SK-N-SH (cell line): ENCODE data around the gene CCR9. TPM values are rescaled to one million over a fixed set of nuclear protein-coding genes. Genes with fewer than 3 reads are reported as not detected.

Experiments used
- CTCF ChIA-PET: fragments of 300-600, 350-600 bp; formaldehyde crosslinking; extraction: SDS; loops from one replicate; lab custom pipeline; 2021; lab: Yijun Ruan, JAX
- POLR2A ChIA-PET: fragments of 350-600 bp; sonication (Branson Sonifier 250); formaldehyde crosslinking; extraction: SDS; loops from one replicate; lab custom pipeline; 2020; ENCODE audit warnings: antibody characterized with exemption, inconsistent platforms; lab: Yijun Ruan, JAX
- DNase-seq: peaks from one replicate; pipeline ENCODE4 v3.0.0; 2012
- H2AFZ ChIP-seq: fragments of 200-600 bp; sonication (generic); 2 replicates; pipeline ENCODE4 v1.8.1; 2016; ENCODE audit warnings: antibody characterized with exemption, mild to moderate bottlenecking, low read depth
- H3F3A ChIP-seq: fragments of 200-600 bp; sonication (generic); replicated peaks from 2 replicates; pipeline ENCODE3; 2016; ENCODE audit warnings: antibody characterized with exemption, mild to moderate bottlenecking; ENCODE audit not compliant: insufficient read depth
- H3K27ac ChIP-seq, 2 experiments: fragments of 200-500 bp in 1 of 2; fragments of 200-600 bp in 1 of 2; sonication (Bioruptor generic) in 1 of 2; sonication (generic), shearing (Covaris generic) in 1 of 2; 2 replicates each; pipeline versions ENCODE4 v1.5.1 to v1.6.1; 2014 to 2016; ENCODE audit warnings: low read depth in 2 of 2, inconsistent platforms in 1 of 2, low read length in 1 of 2, mild to moderate bottlenecking in 1 of 2, mixed read lengths in 1 of 2
- H3K27me3 ChIP-seq: fragments of 200-600 bp; sonication (generic), shearing (Covaris generic); 2 replicates; pipeline ENCODE4 v1.6.1; 2016; ENCODE audit warnings: mixed run types; ENCODE audit not compliant: insufficient read depth
- H3K36me3 ChIP-seq, 2 experiments: fragments of 200-500 bp in 1 of 2; fragments of 200-600 bp in 1 of 2; sonication (Bioruptor generic) in 1 of 2; sonication (generic) in 1 of 2; replicated peaks in 1 of 2; 2 replicates each; pipeline versions ENCODE3 to v1.5.1; 2014 to 2016; ENCODE audit warnings: low read length in 1 of 2, mild to moderate bottlenecking in 1 of 2; ENCODE audit not compliant: insufficient read depth in 2 of 2, control insufficient read depth in 1 of 2
- H3K4me1 ChIP-seq, 2 experiments: fragments of 200-500 bp in 1 of 2; fragments of 200-600 bp in 1 of 2; sonication (Bioruptor generic) in 1 of 2; sonication (generic), shearing (Covaris generic) in 1 of 2; 2 replicates each; pipeline versions ENCODE4 v1.5.1 to v1.6.1; 2014 to 2016; ENCODE audit warnings: low read depth in 1 of 2, low read length in 1 of 2, mixed run types in 1 of 2; ENCODE audit not compliant: insufficient read depth in 2 of 2, control insufficient read depth in 1 of 2
- H3K4me2 ChIP-seq: fragments of 200-600 bp; sonication (generic), shearing (Covaris generic); 2 replicates; pipeline ENCODE4 v1.6.1; 2017; ENCODE audit warnings: mixed run types
- H3K4me3 ChIP-seq, 2 experiments: fragments of 200-500 bp in 1 of 2; fragments of 200-600 bp in 1 of 2; sonication (Bioruptor generic) in 1 of 2; sonication (generic), shearing (Covaris generic) in 1 of 2; 2 replicates each; pipeline versions ENCODE4 v1.5.1 to v1.8.1; 2014 to 2016; ENCODE audit warnings: low read depth in 2 of 2, inconsistent platforms in 1 of 2, low read length in 1 of 2, mild to moderate bottlenecking in 1 of 2, mixed read lengths in 1 of 2, moderate library complexity in 1 of 2
- H3K79me2 ChIP-seq: fragments of 200-600 bp; sonication (generic); 2 replicates; pipeline ENCODE4 v1.8.1; 2017; ENCODE audit warnings: mild to moderate bottlenecking; ENCODE audit not compliant: insufficient read depth
- H3K9ac ChIP-seq: fragments of 200-600 bp; sonication (generic); 2 replicates; pipeline ENCODE4 v1.6.1; 2017; ENCODE audit warnings: mixed run types
- H3K9me2 ChIP-seq: fragments of 200-600 bp; sonication (generic); 2 replicates; pipeline ENCODE4 v1.6.1; 2017; ENCODE audit warnings: mixed run types
- H3K9me3 ChIP-seq: fragments of 200-600 bp; sonication (generic); 2 replicates; pipeline ENCODE4 v1.6.1; 2017; ENCODE audit warnings: mixed run types, mild to moderate bottlenecking, moderate library complexity
- H4K20me1 ChIP-seq: fragments of 200-600 bp; sonication (generic); 2 replicates; pipeline ENCODE4 v1.6.1; 2017; ENCODE audit warnings: mild to moderate bottlenecking, mixed run types; ENCODE audit not compliant: insufficient read depth
- CHD2 ChIP-seq: fragments of 150-350 bp; IDR thresholded peaks from 2 replicates; pipeline ENCODE4 v1.6.1; 2018; ENCODE audit warnings: low read length; ENCODE audit not compliant: partially characterized antibody
- ELF1 ChIP-seq: IDR thresholded peaks from 2 replicates; pipeline ENCODE4 v1.4.0; 2012
- EZH2phosphoT487 ChIP-seq: fragments of 200-600 bp; sonication (generic); IDR thresholded peaks from 2 replicates; pipeline ENCODE4 v1.6.1; 2017; ENCODE audit warnings: low read depth, mixed run types, mild to moderate bottlenecking, antibody characterized with exemption, moderate library complexity, borderline replicate concordance
- FOSL2 ChIP-seq: IDR thresholded peaks from 2 replicates; pipeline ENCODE4 v1.4.0; 2012; ENCODE audit warnings: low read depth, mild to moderate bottlenecking, moderate library complexity, borderline replicate concordance
- FOXM1 ChIP-seq: IDR thresholded peaks from 2 replicates; pipeline ENCODE4 v1.4.0; 2012; ENCODE audit warnings: low read depth, mild to moderate bottlenecking
- IRF3 ChIP-seq: fragments of 150-350 bp; IDR thresholded peaks from 2 replicates; pipeline ENCODE4 v1.6.1; 2016; ENCODE audit warnings: mild to moderate bottlenecking, low read depth, low read length
- MXI1 ChIP-seq: IDR thresholded peaks from 2 replicates; pipeline ENCODE4 v1.6.1; 2012; ENCODE audit warnings: mild to moderate bottlenecking, low read depth, low read length, improper control_type of control experiment
- POLR2AphosphoS5 ChIP-seq: IDR thresholded peaks from 2 replicates; pipeline ENCODE4 v1.6.1; 2012; ENCODE audit warnings: low read depth, low read length
- RAD21 ChIP-seq: IDR thresholded peaks from 2 replicates; pipeline ENCODE4 v1.6.1; 2012; ENCODE audit warnings: mild to moderate bottlenecking, low read length
- RCOR1 ChIP-seq: fragments of 150-350 bp; IDR thresholded peaks from 2 replicates; pipeline ENCODE4 v1.6.1; 2017; ENCODE audit warnings: antibody characterized with exemption, low read length
- SIN3A ChIP-seq: IDR thresholded peaks from 2 replicates; pipeline ENCODE4 v1.6.1; 2012; ENCODE audit warnings: low read depth, mild to moderate bottlenecking, low read length, moderate library complexity, borderline replicate concordance
- SMC3 ChIP-seq: IDR thresholded peaks from 2 replicates; pipeline ENCODE4 v1.6.1; 2012; ENCODE audit warnings: low read depth, low read length, improper control_type of control experiment
- TAF1 ChIP-seq: IDR thresholded peaks from 2 replicates; pipeline ENCODE4 v1.6.1; 2012; ENCODE audit warnings: low read depth, mild to moderate bottlenecking, low read length, moderate library complexity, borderline replicate concordance
- TEAD4 ChIP-seq: IDR thresholded peaks from 2 replicates; pipeline ENCODE4 v1.4.0; 2012; ENCODE audit warnings: mild to moderate bottlenecking, borderline replicate concordance; ENCODE audit not compliant: insufficient read depth
- USF1 ChIP-seq: IDR thresholded peaks from 2 replicates; pipeline ENCODE4 v1.4.0; 2012; ENCODE audit warnings: low read depth, borderline replicate concordance
- WGBS: methylation state at CpG from one replicate; pipeline ENCODE4 v1.1.6; 2017; ENCODE audit warnings: low lambda C conversion rate; 5-methylcytosine and 5-hydroxymethylcytosine counted together
- polyA plus RNA-seq, 3 experiments: library from polyadenylated mRNA; depleted of rRNA; stranded (reverse); fragments of >200 nt; gene quantifications; 2 replicates each; pipeline ENCODE4 v1.2.3, GENCODE V29; 2012
- TF ChIP-seq, protein P1 (sequence below): IDR thresholded peaks from 2 replicates; pipeline ENCODE4 v1.6.1; 2012; ENCODE audit warnings: mild to moderate bottlenecking, low read depth, low read length, moderate library complexity
- TF ChIP-seq, protein P2 (sequence below): fragments of 200-600 bp; sonication (generic); IDR thresholded peaks from 2 replicates; pipeline ENCODE4 v1.6.1; 2017; ENCODE audit warnings: antibody characterized with exemption, mild to moderate bottlenecking, moderate library complexity

The CCR9 gene
- polyA plus RNA-seq, 1 of the 3 experiments (the other 2 are of a cell fraction), result not detected

DNA sequence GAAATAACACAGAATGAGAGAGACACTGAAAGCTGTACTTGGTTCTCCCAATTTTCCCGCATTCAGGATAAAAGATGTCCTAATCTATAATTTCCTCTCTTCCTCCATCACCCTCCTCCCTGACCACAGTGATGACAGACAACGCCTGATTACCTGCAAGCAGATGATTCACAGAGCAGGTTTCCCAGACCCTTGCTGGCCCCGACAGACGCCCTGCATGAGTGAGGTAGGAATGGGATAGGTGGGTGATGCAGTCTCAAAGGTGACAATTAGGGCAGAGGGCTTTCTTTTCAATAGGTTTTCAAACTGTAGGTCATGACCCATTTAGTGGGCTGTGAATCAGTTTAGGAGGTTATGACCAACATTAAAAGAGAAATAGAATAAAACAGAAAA, 51.7 kb downstream of the CCR9 start:
- H3K9me3 ChIP-seq, result no peaks in the 10 kb centered on the region
- CTCF ChIA-PET, result interaction anchor here (0.6 to 13.6 kb wide), 56 partner anchors 9 to 713 kb away, joined by 3 to 280 read pairs (median 4); no protein-coding TSS in a partner anchor
- no peaks in the 10 kb centered on the region for H3K79me2 ChIP-seq
- H3K9ac ChIP-seq, result no peak overlapping the region
- peaks cover 22 to 36% of the 10 kb centered on the region in 2 experiments for H3K36me3 ChIP-seq
- H3K9me2 ChIP-seq, result no peaks in the 10 kb centered on the region
- no peak for DNase-seq
- 88% methylated on average over 4 of the region's 4 CpGs for WGBS
- TF ChIP-seq FOSL2, result no peak
- TF ChIP-seq USF1, result no peak
- TF ChIP-seq TAF1, result no peak
- no peak for TF ChIP-seq EZH2phosphoT487
- TF ChIP-seq SMC3, result no peak
- TF ChIP-seq FOXM1, result no peak
- TF ChIP-seq, protein P1, sequence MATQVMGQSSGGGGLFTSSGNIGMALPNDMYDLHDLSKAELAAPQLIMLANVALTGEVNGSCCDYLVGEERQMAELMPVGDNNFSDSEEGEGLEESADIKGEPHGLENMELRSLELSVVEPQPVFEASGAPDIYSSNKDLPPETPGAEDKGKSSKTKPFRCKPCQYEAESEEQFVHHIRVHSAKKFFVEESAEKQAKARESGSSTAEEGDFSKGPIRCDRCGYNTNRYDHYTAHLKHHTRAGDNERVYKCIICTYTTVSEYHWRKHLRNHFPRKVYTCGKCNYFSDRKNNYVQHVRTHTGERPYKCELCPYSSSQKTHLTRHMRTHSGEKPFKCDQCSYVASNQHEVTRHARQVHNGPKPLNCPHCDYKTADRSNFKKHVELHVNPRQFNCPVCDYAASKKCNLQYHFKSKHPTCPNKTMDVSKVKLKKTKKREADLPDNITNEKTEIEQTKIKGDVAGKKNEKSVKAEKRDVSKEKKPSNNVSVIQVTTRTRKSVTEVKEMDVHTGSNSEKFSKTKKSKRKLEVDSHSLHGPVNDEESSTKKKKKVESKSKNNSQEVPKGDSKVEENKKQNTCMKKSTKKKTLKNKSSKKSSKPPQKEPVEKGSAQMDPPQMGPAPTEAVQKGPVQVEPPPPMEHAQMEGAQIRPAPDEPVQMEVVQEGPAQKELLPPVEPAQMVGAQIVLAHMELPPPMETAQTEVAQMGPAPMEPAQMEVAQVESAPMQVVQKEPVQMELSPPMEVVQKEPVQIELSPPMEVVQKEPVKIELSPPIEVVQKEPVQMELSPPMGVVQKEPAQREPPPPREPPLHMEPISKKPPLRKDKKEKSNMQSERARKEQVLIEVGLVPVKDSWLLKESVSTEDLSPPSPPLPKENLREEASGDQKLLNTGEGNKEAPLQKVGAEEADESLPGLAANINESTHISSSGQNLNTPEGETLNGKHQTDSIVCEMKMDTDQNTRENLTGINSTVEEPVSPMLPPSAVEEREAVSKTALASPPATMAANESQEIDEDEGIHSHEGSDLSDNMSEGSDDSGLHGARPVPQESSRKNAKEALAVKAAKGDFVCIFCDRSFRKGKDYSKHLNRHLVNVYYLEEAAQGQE, result no peak
- no peak for TF ChIP-seq RCOR1
- no peak for TF ChIP-seq TEAD4
- no peak for TF ChIP-seq CHD2
- TF ChIP-seq ELF1, result no peak
- TF ChIP-seq MXI1, result no peak
- no peak for TF ChIP-seq POLR2AphosphoS5
- no peak for TF ChIP-seq SIN3A
- H3K4me1 ChIP-seq, result peaks cover 0 to 16% of the 10 kb centered on the region in 2 experiments; a peak in 1 of 4 replicates
- no peaks in the 10 kb centered on the region for H3F3A ChIP-seq
- no peak overlapping the region for H2AFZ ChIP-seq
- POLR2A ChIA-PET, result no interaction called here
- no peak overlapping the region for H3K4me2 ChIP-seq
- H3K27ac ChIP-seq, result no peak overlapping the region
- no peaks in the 10 kb centered on the region for H4K20me1 ChIP-seq
- H3K27me3 ChIP-seq, result no peaks in the 10 kb centered on the region
- no peak overlapping the region for H3K4me3 ChIP-seq

- Histone ChIP-seq H3K9me2 (no peaks in the 10 kb centered on the region), H3F3A (no peaks in the 10 kb centered on the region), H3K9me3 (no peaks in the 10 kb centered on the region), H4K20me1 (no peaks in the 10 kb centered on the region), H3K4me3 (no peak overlapping the region; a peak in 1 of 4 replicates), H3K9ac (no peak overlapping the region), H3K4me2 (no peak overlapping the region), H3K27me3 (no peaks in the 10 kb centered on the region), H3K27ac (no peak overlapping the region), H3K36me3 (peaks cover 18 to 30% of the 10 kb centered on the region in 2 experiments), H2AFZ (no peak overlapping the region), H3K79me2 (no peaks in the 10 kb centered on the region), H3K4me1 (peaks cover 0 to 18% of the 10 kb centered on the region in 2 experiments; a peak in 1 of 4 replicates)
- POLR2A ChIA-PET, result interaction anchor here (1.6 kb wide), 1 partner anchor 9 kb away, joined by 7 read pairs; no protein-coding TSS in a partner anchor
- 29% methylated on average over 4 of the region's 4 CpGs for WGBS
- TF ChIP-seq SMC3, result peak; percentile 94
- TF ChIP-seq, protein P2, sequence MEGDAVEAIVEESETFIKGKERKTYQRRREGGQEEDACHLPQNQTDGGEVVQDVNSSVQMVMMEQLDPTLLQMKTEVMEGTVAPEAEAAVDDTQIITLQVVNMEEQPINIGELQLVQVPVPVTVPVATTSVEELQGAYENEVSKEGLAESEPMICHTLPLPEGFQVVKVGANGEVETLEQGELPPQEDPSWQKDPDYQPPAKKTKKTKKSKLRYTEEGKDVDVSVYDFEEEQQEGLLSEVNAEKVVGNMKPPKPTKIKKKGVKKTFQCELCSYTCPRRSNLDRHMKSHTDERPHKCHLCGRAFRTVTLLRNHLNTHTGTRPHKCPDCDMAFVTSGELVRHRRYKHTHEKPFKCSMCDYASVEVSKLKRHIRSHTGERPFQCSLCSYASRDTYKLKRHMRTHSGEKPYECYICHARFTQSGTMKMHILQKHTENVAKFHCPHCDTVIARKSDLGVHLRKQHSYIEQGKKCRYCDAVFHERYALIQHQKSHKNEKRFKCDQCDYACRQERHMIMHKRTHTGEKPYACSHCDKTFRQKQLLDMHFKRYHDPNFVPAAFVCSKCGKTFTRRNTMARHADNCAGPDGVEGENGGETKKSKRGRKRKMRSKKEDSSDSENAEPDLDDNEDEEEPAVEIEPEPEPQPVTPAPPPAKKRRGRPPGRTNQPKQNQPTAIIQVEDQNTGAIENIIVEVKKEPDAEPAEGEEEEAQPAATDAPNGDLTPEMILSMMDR, result peak; percentile 92
- TF ChIP-seq IRF3, result no peak
- peak; percentile 45; the same call in 1 of the 2 replicates for TF ChIP-seq MXI1
- peak; percentile 89 for TF ChIP-seq RAD21
- DNase-seq, result peak; percentile 73
- CTCF ChIA-PET, result interaction anchor here (0.6 to 13.6 kb wide), 65 partner anchors 10 to 714 kb away, joined by 3 to 280 read pairs (median 4); partner anchors contain the start of gene LZTFL1
Measured at GRCh38 chr3:45938864-45939263, 52.5 kb downstream of the CCR9 start.
